Effector memory CD4-positive, alpha-beta T cell (primary cell): Measurements from ENCODE around the gene DUSP3.

Source experiments
- DNase-seq, 3 donors: peaks; one replicate each; pipeline ENCODE4 v3.0.0-alpha.2; 2020
- H3K27ac ChIP-seq: 2 replicates; pipeline ENCODE4 v1.7.0; 2013; ENCODE audit warnings: mild to moderate bottlenecking, low read length, moderate library complexity; ENCODE audit not compliant: insufficient read depth, poor library complexity, severe bottlenecking
- H3K27me3 ChIP-seq: replicated peaks from 2 replicates; pipeline ENCODE4 v1.7.0; 2013; ENCODE audit warnings: mild to moderate bottlenecking, low read length; ENCODE audit not compliant: insufficient read depth, control insufficient read depth, poor library complexity, severe bottlenecking
- H3K36me3 ChIP-seq: 2 replicates; pipeline ENCODE4 v1.7.0; 2013; ENCODE audit warnings: mild to moderate bottlenecking, low read length, moderate library complexity; ENCODE audit not compliant: control insufficient read depth, insufficient read depth
- H3K4me1 ChIP-seq: 2 replicates; pipeline ENCODE4 v1.7.0; 2013; ENCODE audit warnings: low read length, mild to moderate bottlenecking; ENCODE audit not compliant: control insufficient read depth, insufficient read depth, poor library complexity, severe bottlenecking
- H3K4me3 ChIP-seq: 2 replicates; pipeline ENCODE4 v1.7.0; 2013; ENCODE audit warnings: low read length, low read depth, mild to moderate bottlenecking; ENCODE audit not compliant: insufficient read depth, poor library complexity, severe bottlenecking
- H3K9me3 ChIP-seq: 2 replicates; pipeline ENCODE4 v1.7.0; 2013; ENCODE audit warnings: mild to moderate bottlenecking, low read length, moderate library complexity; ENCODE audit not compliant: control insufficient read depth

Gene DUSP3

GRCh38 chr17:43721537-43722268 lies 57.1 kb downstream of the DUSP3 start:
- Histone ChIP-seq H3K27me3 (no peaks in the 10 kb centered on the region), H3K4me3 (no peak overlapping the region), H3K4me1 (no peaks in the 10 kb centered on the region), H3K9me3 (no peaks in the 10 kb centered on the region), H3K27ac (no peak overlapping the region), H3K36me3 (no peaks in the 10 kb centered on the region)
- no peak for DNase-seq

- DNase-seq = peak; percentile 48 to 60 (median 59)
- Histone ChIP-seq H3K27me3 (no peaks in the 10 kb centered on the region), H3K27ac (peak overlapping the region; percentile 82), H3K4me1 (no peaks in the 10 kb centered on the region), H3K9me3 (no peaks in the 10 kb centered on the region), H3K36me3 (no peaks in the 10 kb centered on the region), H3K4me3 (peak overlapping the region; percentile 70)
These were observed 58.3 kb downstream of the DUSP3 start for GRCh38 chr17:43720311-43721060.

- Histone ChIP-seq H3K4me3 (no peak overlapping the region), H3K36me3 (no peaks in the 10 kb centered on the region), H3K9me3 (no peaks in the 10 kb centered on the region), H3K27me3 (no peaks in the 10 kb centered on the region), H3K4me1 (no peaks in the 10 kb centered on the region), H3K27ac (no peak overlapping the region)
- no peak for DNase-seq
These were observed 59.2 kb downstream of the DUSP3 start for GRCh38 chr17:43719578-43719977.

GRCh38 chr17:43718544-43718943 lies 60.2 kb downstream of the DUSP3 start:
- Histone ChIP-seq H3K27me3 (no peaks in the 10 kb centered on the region), H3K36me3 (no peaks in the 10 kb centered on the region), H3K27ac (no peak overlapping the region), H3K4me1 (peaks cover 5% of the 10 kb centered on the region), H3K9me3 (no peaks in the 10 kb centered on the region), H3K4me3 (no peak overlapping the region)
- no peak for DNase-seq

GRCh38 chr17:43717913-43718312 lies 60.9 kb downstream of the DUSP3 start:
- Histone ChIP-seq H3K9me3 (no peaks in the 10 kb centered on the region), H3K36me3 (no peaks in the 10 kb centered on the region), H3K27ac (no peak overlapping the region), H3K27me3 (no peaks in the 10 kb centered on the region), H3K4me3 (no peak overlapping the region), H3K4me1 (peaks cover 9% of the 10 kb centered on the region)
- no peak for DNase-seq
